Calu3 (cell line): ENCODE results near the gene HNRNPH2. TPM values are rescaled to one million over a fixed set of nuclear protein-coding genes. Genes with fewer than 3 reads are reported as not detected.

Experiments used
- BruUV-seq: library from RNA; stranded (reverse); fragments of 400-500 nt; replicated peaks from 2 replicates; lab custom pipeline; 2021; lab: Mats Ljungman, UMichigan
- CTCF ChIA-PET: fragments of 300-600 bp; sonication (Branson Sonifier 250); formaldehyde crosslinking; loops from one replicate; lab custom pipeline; 2022; ENCODE audit warnings: antibody characterized with exemption; lab: Charles Lee
- DNase-seq: peaks from one replicate; pipeline ENCODE4 v3.0.0; 2022
- H3K27ac Mint-ChIP-seq: one replicate; pipeline ENCODE4 v1.8.0; 2022; ENCODE audit warnings: mixed read lengths; ENCODE audit not compliant: unreplicated experiment
- H3K27me3 Mint-ChIP-seq: one replicate; pipeline ENCODE4 v1.8.0; 2022; ENCODE audit warnings: mixed read lengths; ENCODE audit not compliant: unreplicated experiment
- H3K36me3 Mint-ChIP-seq: one replicate; pipeline ENCODE4 v1.8.0; 2022; ENCODE audit warnings: mild to moderate bottlenecking, moderate library complexity, mixed read lengths; ENCODE audit not compliant: insufficient read depth, unreplicated experiment
- H3K4me1 Mint-ChIP-seq: one replicate; pipeline ENCODE4 v1.8.0; 2022; ENCODE audit warnings: mild to moderate bottlenecking, low read depth, mixed read lengths; ENCODE audit not compliant: unreplicated experiment
- H3K4me3 Mint-ChIP-seq: one replicate; pipeline ENCODE4 v1.8.0; 2022; ENCODE audit warnings: mild to moderate bottlenecking, low read depth, moderate library complexity, mixed read lengths; ENCODE audit not compliant: unreplicated experiment
- H3K9me3 Mint-ChIP-seq: one replicate; pipeline ENCODE4 v1.8.0; 2022; ENCODE audit warnings: low read depth, mixed read lengths; ENCODE audit not compliant: unreplicated experiment
- CTCF ChIP-seq: fragments of 200-600 bp; IDR thresholded peaks from one replicate; pipeline ENCODE4 v1.8.0; 2022; ENCODE audit warnings: antibody characterized with exemption; ENCODE audit not compliant: unreplicated experiment
- intact Hi-C: fragments of 100-400 bp; cut with micrococcal nuclease; formaldehyde crosslinking; loops from one replicate; pipeline ENCODE4 v1.10.0; 2022; ENCODE audit not compliant: unreplicated experiment
- total RNA-seq: library from RNA; stranded (reverse); gene quantifications from 2 replicates; pipeline ENCODE4 v1.2.3, GENCODE V29; 2022

Gene HNRNPH2
- total RNA-seq, 1 experiment from 2014 or later = 71.8 TPM

GRCh38 chrX:101370888-101371504, 37.0 kb upstream of the HNRNPH2 start:
- Mint-ChIP-seq H3K27me3 (peaks cover 44% of the 10 kb centered on the region), H3K27ac (no peak overlapping the region)
- intact Hi-C loops = no loop called here

DNA sequence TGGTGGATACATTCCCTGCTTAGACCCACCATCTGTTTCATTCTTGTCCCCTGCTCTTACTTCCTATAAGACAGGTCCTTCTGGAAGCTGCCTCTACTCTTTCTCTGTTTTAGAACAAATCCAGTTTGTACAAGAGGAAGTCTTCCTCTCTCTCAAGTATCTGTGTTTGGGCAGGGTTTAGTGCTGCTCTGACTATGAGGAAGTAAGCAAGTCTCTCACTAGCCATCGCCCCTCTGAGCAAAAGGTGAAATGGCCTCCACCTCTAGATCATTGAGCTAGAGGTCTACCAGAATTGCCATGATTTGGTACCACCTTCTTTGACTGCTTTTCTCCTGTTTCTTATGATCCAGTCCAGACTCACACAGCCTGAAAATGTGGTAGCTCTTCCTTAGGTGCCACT, 30.5 kb upstream of the HNRNPH2 start:
- Mint-ChIP-seq H3K4me1 (no peaks in the 10 kb centered on the region), H3K27me3 (peaks cover 26% of the 10 kb centered on the region), H3K36me3 (no peaks in the 10 kb centered on the region), H3K4me3 (no peak overlapping the region), H3K9me3 (no peaks in the 10 kb centered on the region), H3K27ac (no peak overlapping the region)
- no peak for DNase-seq
- BruUV-seq = no TSS peak
- CTCF ChIA-PET = interaction anchor here (0.7 to 1.8 kb wide), 2 partner anchors 14 to 332 kb away, joined by 3 to 7 read pairs; partner anchors contain the start of gene RPL36A
- intact Hi-C loops = no loop called here
- TF ChIP-seq CTCF = no peak

More at GRCh38 chrX:101370888-101371504, 37.0 kb upstream of the HNRNPH2 start:
- no TSS peak for BruUV-seq
- TF ChIP-seq CTCF = no peak
- Mint-ChIP-seq H3K9me3 (no peaks in the 10 kb centered on the region), H3K36me3 (no peaks in the 10 kb centered on the region), H3K4me3 (no peak overlapping the region), H3K4me1 (no peaks in the 10 kb centered on the region)
- CTCF ChIA-PET = no interaction called here
- no peak for DNase-seq

DNA sequence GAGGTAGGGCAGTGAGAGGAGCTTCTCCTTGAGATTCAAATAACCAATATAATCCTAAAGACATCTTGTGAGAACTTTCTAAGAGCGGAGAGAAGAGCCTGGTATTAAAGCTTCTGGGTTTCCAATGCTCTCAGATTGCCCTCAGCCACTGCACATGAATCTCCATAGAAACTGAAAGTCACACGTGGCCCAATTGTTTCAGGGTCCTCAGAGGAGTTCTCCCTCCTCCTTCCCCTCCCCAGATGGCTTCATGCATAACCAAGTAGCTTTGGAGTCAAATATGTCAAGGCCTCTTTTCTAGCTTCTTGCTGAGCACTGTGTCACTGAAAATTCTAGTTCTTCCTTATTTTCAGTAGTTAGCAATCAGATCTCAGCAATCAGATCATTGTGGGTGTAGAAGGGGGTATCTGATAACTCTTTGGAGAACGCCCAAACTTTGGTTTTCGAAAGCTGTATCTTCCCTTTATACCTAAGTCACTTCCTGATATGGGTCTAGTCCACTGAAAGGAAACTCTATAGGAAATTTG, 24.3 kb upstream of the HNRNPH2 start:
- Mint-ChIP-seq H3K27ac (no peak overlapping the region), H3K27me3 (peaks cover 35% of the 10 kb centered on the region), H3K4me3 (no peak overlapping the region), H3K4me1 (no peaks in the 10 kb centered on the region), H3K9me3 (no peaks in the 10 kb centered on the region), H3K36me3 (no peaks in the 10 kb centered on the region)
- CTCF ChIA-PET = interaction anchor here (0.6 to 0.7 kb wide), 2 partner anchors 76 to 1028 kb away, joined by 3 to 5 read pairs; no protein-coding TSS in a partner anchor
- no TSS peak for BruUV-seq
- intact Hi-C loops = no loop called here
- TF ChIP-seq CTCF = no peak
- no peak for DNase-seq

GRCh38 chrX:101385026-101385684, 22.9 kb upstream of the HNRNPH2 start:
- H3K36me3 Mint-ChIP-seq = no peaks in the 10 kb centered on the region
- no peak overlapping the region for H3K27ac Mint-ChIP-seq
- intact Hi-C loops = no loop called here
- no peaks in the 10 kb centered on the region for H3K4me1 Mint-ChIP-seq
- DNase-seq = no peak
- no peak overlapping the region for H3K4me3 Mint-ChIP-seq
- H3K27me3 Mint-ChIP-seq = peaks cover 26% of the 10 kb centered on the region
- no peaks in the 10 kb centered on the region for H3K9me3 Mint-ChIP-seq
- CTCF ChIA-PET = no interaction called here
- TF ChIP-seq CTCF = no peak
- no TSS peak for BruUV-seq
